Effector CD4-positive, alpha-beta T cell (primary cell): Measurements from ENCODE around the gene NDRG2.
"Not testable (repeated sequence)": the region's sequence is repeated elsewhere in the genome, so short reads cannot be mapped to it uniquely, and the experiment has no call there.

Experiments
- DNase-seq: peaks from one replicate; pipeline ENCODE4 v3.0.0-alpha.2; 2020

Gene NDRG2

GRCh38 chr14:21003788-21004346 lies 21.0 kb downstream of the NDRG2 start:
- no peak for DNase-seq

GRCh38 chr14:21001218-21001617 lies 23.6 kb downstream of the NDRG2 start:
- no peak for DNase-seq

DNA sequence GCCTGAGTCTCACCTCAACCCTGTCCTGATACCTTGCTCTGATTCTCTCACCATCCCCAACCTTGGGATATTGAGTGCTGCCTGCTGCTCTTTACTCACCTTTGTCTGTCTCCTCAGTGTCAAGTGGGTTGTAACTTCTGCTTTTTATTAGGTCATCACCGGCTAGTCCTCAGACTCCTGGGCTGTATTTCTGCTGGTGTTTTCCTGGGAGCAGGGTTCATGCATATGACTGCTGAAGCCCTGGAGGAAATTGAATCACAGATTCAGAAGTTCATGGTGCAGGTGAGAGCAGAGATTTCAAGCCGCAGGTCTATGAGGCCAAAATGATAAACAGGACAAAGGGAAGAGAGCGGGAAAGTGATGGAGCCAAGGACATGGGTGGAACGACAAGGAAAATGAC lies 25.3 kb downstream of the NDRG2 start:
- DNase-seq = no peak

DNA sequence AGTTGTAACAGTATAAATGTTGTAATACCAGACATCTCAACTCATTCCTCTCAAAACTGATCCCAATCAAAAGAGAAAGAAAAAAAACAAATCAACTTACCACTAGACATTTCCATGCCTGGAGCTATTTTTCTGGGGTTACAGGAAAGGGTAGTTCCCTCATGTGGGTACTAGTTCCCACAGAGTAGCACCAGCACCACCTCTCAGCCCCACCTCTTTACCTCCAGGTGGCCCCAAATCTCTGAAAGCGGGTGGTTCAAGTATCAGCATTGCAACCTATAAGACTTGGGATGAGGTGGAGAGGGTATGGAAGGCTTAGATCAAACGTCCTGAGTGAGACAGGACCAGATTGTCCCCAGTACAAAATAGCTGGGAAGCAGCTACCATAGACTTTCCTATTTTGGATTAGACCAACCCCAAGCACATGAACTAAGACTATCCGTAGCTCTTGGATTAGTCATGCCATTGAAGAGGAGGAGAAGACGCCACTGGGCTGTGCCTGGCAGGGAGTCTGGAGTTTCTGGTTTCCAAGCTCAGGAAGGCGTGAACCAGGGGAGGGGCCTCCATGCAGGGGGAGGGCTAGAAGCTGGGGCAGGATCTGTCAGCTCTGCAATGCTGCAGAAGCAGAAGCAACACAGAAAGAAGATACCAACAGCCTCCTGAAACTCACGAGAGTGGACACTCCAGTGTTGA lies 26.0 kb downstream of the NDRG2 start, which contains the start of gene SLC39A2:
SLC39A2 (plus strand) TSS at position 620 of the 693 bp plus-strand sequence. CDS start 154 bp downstream, outside the sequence.
- no peak for DNase-seq

- DNase-seq = no peak
Measured at GRCh38 chr14:20998139-20998538, 26.7 kb downstream of the NDRG2 start.

DNA sequence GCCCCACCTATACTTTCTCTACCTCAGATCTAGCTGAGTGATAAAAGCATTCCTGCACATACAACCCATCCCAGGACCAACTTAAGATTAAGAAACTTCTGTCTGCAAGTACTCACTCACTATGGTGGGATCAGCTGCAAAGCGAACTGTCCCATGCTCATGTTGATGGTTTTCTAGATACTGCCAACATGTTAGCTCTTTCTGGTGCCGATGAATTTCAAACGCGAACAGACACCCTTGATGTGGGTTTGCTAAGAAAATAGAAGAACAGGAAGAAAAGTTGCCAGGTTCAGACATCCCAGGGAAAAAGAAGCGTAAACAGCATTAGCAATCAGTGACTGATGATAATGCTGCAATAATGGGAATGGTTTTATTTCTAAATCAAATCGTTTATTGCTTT lies 27.3 kb downstream of the NDRG2 start:
- no peak for DNase-seq

DNA sequence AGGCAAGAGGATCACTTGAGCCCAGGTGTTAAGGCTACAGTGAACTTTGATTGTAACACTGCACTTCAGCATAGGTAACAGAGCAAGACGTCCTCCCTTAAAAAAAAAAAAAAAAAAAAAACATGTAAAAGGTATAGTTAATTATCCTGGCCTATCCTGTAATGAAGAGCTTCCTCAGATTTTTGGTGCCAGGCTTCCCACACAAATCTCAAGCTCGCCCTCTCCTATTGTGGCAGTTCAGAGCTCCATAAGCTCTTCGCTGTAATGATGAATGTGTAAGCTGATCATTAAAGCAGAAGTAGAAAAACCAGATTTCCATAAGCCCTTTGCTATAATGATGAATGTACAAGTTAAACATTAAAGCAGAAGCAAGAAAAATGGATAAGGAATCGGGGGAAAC lies 27.7 kb downstream of the NDRG2 start:
- DNase-seq = no peak

- DNase-seq = no peak
Measured at GRCh38 chr14:20996521-20996920, 28.3 kb downstream of the NDRG2 start.

- peak; percentile 84 for DNase-seq
Measured at GRCh38 chr14:20989787-20990600, 34.9 kb downstream of the NDRG2 start, which contains the start of gene METTL17. METTL17 (plus strand) TSS chr14:20989980; CDS start chr14:20990003, 23 bp downstream.

DNA sequence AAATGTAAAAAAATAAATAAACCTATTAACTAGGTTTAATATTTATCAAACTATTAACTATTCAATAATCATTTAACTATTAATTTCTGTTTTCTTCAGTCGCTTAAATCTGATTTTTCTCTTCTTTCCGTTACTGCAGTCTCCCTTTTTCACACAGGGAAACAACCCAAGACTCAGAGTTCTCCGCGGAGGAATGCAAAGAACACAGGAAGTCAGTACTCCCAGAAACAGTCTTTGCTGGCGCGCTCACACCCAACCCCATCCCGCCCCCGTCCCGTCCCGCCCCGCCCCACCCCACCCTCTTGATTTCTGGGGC lies 35.4 kb downstream of the NDRG2 start:
- no peak for DNase-seq

- DNase-seq = no peak
Measured at GRCh38 chr14:20988717-20989470, 36.0 kb downstream of the NDRG2 start.

DNA sequence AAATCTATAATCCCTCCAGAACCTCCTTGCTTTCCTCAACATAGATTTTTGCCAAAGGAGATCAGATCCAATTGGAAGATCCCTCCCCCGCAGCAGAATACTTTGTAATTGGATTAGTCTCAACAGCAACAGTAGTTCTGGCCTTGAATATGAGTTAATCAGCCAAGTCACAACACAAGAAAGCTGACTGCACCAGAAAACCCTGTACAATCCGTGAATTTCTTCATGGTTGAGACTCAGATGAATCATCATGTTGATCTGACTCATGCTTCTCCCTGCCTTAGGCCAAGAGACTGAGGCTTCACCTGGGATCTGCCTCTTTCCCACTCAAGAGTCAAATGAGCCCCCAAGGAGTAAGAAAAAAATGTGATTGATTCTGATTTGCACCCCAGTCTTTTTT lies 38.0 kb downstream of the NDRG2 start:
- no peak for DNase-seq

DNA sequence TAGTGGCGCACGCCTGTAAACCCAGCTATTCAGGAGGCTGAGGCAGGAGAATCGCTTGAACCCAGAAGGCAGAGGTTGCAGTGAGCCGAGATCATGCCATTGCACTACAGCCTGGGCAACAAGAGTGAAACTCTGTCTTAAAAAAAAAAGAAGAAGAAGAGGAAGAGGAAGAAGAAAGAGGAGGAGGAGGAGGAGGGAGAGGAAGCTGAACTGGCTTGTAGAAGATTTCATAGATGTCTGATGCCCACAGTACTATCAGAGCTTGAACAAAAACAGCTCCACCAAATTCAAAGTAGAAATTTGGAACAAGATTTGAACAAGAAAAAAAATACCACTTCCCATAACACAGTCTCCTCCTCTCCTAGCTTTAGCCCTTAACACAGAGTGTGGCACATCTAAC lies 39.2 kb downstream of the NDRG2 start:
- DNase-seq = not testable (repeated sequence)

- DNase-seq = no peak
Measured at GRCh38 chr14:20982646-20983369, 42.1 kb downstream of the NDRG2 start.

- no peak for DNase-seq
Measured at GRCh38 chr14:20980906-20981305, 44.0 kb downstream of the NDRG2 start.

DNA sequence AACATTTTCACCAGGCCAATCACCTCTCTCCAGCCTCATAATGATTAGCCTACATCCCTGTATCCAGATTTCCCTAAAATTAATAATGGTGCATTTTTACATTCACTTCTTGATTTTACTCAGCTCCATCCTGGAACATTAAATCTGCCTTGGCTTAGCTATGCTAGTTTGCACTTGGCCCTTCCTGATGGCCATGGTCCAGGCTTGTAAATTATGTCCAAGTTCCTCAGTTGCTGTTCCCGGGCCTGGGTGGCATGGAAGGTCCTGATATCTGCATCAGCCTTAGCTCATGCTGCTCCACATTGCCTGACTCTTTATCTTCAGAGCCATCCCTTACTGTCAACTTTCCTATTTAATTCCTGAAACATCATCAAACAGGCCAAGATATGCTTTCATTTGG lies 46.2 kb downstream of the NDRG2 start:
- no peak for DNase-seq

- no peak for DNase-seq
Measured at GRCh38 chr14:20976291-20976690, 48.6 kb downstream of the NDRG2 start.

DNA sequence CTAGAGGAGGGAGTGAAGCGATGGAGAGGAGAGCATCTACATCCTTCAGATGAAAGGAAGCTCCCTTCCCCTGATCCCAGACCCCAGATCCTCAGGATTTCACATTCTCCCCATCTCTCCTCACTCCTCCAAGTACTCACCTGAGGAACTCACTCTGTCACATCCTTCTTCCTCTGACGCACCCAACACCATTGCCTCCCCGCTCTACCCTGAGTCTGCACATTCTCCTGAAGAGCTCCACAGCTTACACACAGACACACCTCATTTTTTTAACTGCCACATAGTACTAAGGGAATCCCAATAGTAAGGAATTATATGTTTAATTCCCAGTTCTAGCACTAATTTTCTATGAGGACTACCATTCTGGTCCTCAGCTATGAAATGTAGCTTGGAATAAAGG lies 51.4 kb downstream of the NDRG2 start:
- DNase-seq = no peak

GRCh38 chr14:20971705-20972021 lies 53.2 kb downstream of the NDRG2 start:
- no peak for DNase-seq

- DNase-seq = peak; percentile 65
Measured at GRCh38 chr14:20970983-20971704, 53.7 kb downstream of the NDRG2 start.

DNA sequence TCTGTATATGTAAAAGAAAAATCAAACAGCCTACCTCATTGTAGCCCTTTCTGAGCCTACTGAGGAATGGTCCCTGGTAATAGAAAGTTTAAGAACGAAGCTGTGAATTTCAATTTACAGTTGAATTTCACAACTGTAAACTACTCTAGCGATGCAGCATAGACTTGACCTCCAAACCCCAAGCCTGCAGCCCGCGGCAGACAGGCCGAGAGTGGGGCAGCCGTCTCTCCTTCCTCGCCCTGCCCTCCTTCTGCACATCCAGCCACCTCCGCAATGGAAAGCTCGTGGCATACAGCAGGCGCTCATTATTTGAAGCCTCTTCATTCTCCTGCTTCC lies 54.2 kb downstream of the NDRG2 start:
- no peak for DNase-seq

- no peak for DNase-seq
Measured at GRCh38 chr14:20969336-20969735, 55.5 kb downstream of the NDRG2 start.
